WI38 (cell line): ENCODE measurements around the gene FAIM.
"Not testable (repeated sequence)": the region's sequence is repeated elsewhere in the genome, so short reads cannot be mapped to it uniquely, and the experiment has no call there.

ENCODE experiments used
- H3K4me3 ChIP-seq: 2 replicates; pipeline ENCODE4 v1.5.1; 2011; ENCODE audit warnings: low read depth, mild to moderate bottlenecking, control low read depth, low read length
- TF ChIP-seq, protein P1 (sequence below): IDR thresholded peaks from 2 replicates; pipeline ENCODE4 v1.5.1; 2012; ENCODE audit warnings: low read depth, mild to moderate bottlenecking, control low read depth, low read length

The FAIM gene

GRCh38 chr3:138673641-138674530 is 65.3 kb downstream of the FAIM start:
- no peak overlapping the region for H3K4me3 ChIP-seq
- TF ChIP-seq, protein P1, sequence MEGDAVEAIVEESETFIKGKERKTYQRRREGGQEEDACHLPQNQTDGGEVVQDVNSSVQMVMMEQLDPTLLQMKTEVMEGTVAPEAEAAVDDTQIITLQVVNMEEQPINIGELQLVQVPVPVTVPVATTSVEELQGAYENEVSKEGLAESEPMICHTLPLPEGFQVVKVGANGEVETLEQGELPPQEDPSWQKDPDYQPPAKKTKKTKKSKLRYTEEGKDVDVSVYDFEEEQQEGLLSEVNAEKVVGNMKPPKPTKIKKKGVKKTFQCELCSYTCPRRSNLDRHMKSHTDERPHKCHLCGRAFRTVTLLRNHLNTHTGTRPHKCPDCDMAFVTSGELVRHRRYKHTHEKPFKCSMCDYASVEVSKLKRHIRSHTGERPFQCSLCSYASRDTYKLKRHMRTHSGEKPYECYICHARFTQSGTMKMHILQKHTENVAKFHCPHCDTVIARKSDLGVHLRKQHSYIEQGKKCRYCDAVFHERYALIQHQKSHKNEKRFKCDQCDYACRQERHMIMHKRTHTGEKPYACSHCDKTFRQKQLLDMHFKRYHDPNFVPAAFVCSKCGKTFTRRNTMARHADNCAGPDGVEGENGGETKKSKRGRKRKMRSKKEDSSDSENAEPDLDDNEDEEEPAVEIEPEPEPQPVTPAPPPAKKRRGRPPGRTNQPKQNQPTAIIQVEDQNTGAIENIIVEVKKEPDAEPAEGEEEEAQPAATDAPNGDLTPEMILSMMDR, result no peak

DNA sequence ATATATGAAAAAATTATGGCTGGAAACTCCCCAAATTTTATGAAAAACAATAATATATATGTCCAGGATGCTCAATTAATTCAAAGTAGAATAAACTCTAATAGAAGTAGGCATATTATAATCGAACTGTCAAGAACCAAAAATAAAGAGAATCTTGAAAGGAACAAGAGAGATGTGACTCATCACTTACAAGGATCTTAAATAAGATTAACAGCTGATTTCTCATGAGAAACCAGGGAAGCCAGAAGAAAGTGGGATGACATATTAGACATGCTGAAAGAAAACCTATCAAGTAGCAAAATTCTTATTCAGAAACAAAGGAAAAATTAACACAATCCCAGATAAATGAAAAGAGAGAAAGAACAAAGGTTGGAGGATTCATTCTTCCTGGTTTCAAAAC is 66.8 kb downstream of the FAIM start:
- H3K4me3 ChIP-seq, result no peak overlapping the region
- TF ChIP-seq, protein P1, result no peak

- H3K4me3 ChIP-seq, result no peak overlapping the region
- TF ChIP-seq, protein P1, result no peak
These were observed 69.5 kb downstream of the FAIM start for GRCh38 chr3:138678086-138678485.

GRCh38 chr3:138678874-138679392 is 70.4 kb downstream of the FAIM start:
- H3K4me3 ChIP-seq, result no peak overlapping the region
- TF ChIP-seq, protein P1, result no peak

DNA sequence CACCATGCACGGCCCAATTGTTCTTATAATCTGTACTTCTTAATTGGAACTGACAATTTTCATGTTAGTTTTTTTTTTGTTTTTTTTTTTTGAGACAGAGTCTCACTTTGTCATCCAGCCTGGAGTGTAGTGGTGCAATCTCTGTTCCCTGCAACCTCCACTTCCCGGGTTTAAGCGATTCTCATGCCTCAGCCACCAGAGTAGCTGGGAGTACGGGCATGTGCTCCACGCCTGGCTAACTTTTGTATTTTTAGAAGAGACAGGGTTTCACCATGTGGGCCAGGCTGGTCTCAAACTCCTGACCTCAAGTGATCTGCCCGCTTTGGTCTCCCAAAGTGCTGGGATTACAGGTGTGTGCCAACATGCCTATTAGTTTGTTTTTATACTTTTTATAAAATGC is 72.4 kb downstream of the FAIM start:
- H3K4me3 ChIP-seq, result not testable (repeated sequence)

GRCh38 chr3:138681463-138682220 is 73.1 kb downstream of the FAIM start:
- TF ChIP-seq, protein P1, result no peak
- no peak overlapping the region for H3K4me3 ChIP-seq

DNA sequence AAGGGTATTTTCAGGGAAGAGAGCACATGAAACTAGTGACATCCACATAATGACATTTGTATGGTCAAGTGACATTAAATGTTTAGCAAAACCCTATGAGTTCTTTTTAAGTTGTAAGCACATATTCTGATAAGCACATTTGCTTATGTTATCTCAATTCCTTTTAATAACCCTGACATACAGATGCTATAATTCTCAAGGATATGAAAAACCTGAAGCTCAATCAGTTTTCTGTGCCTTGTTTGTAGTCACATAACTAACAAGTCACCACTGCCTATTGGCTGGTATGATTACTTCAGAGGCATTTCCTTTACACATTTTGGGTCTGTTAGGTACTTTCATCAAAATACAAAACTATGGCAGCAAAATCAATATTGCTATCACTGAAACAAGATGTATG is 74.1 kb downstream of the FAIM start:
- TF ChIP-seq, protein P1, result no peak
- H3K4me3 ChIP-seq, result no peak overlapping the region
